HCT116 (cell line): Measurements from ENCODE around the gene GPLD1.

Experiments
- ATF3 ChIP-seq: IDR thresholded peaks from 2 replicates; pipeline ENCODE4 v1.6.1; 2012
- CTCF ChIP-seq, 3 experiments: fragments of 200-600 bp in 1 of 3; sonication (generic) in 1 of 3; IDR thresholded peaks in 2 of 3; conservative IDR thresholded peaks in 1 of 3; 2 replicates each; pipeline ENCODE4 v1.5.1; 2012 to 2017; ENCODE audit warnings: low read depth in 2 of 3, low read length in 2 of 3, antibody characterized with exemption in 1 of 3, borderline replicate concordance in 1 of 3, control low read depth in 1 of 3, mild to moderate bottlenecking in 1 of 3, mixed read lengths in 1 of 3, mixed run types in 1 of 3, moderate library complexity in 1 of 3; ENCODE audit not compliant: insufficient read depth in 1 of 3
- EZH2 ChIP-seq: fragments of 200-600 bp; sonication (generic); IDR thresholded peaks from 2 replicates; pipeline ENCODE4 v1.6.1; 2017; ENCODE audit warnings: antibody characterized with exemption, mixed run types
- EZH2phosphoT487 ChIP-seq: fragments of 200-600 bp; IDR thresholded peaks from 2 replicates; pipeline ENCODE4 v1.6.1; 2018; ENCODE audit warnings: antibody characterized with exemption, borderline replicate concordance
- POLR2A ChIP-seq: IDR thresholded peaks from 2 replicates; pipeline ENCODE4 v1.7.0; 2011; ENCODE audit warnings: borderline replicate concordance; ENCODE audit not compliant: insufficient read depth, insufficient read length; ENCODE audit errors: extremely low read depth
- POLR2AphosphoS5 ChIP-seq: IDR thresholded peaks from 2 replicates; pipeline ENCODE4 v1.6.1; 2011; ENCODE audit warnings: mild to moderate bottlenecking, low read depth, low read length, moderate library complexity
- SIN3A ChIP-seq: IDR thresholded peaks from 2 replicates; pipeline ENCODE4 v1.6.1; 2012; ENCODE audit warnings: low read depth

- no peak for TF ChIP-seq POLR2A
- no peak for TF ChIP-seq EZH2phosphoT487
- no peak for TF ChIP-seq CTCF (IDR thresholded peaks at IDR 0.05 in 2 of 3, conservative IDR thresholded peaks at IDR 0.05 in 1 of 3; ENCODE audit: borderline replicate concordance in 1 of 3, insufficient read depth in 1 of 3, low read depth in 2 of 3, low read length in 2 of 3)
- TF ChIP-seq EZH2, result no peak
- TF ChIP-seq ATF3, result no peak
- no peak for TF ChIP-seq POLR2AphosphoS5
- TF ChIP-seq SIN3A, result no peak
Observed at GRCh38 chr6:24440897-24441598, 48.3 kb downstream of the GPLD1 start.
